SK-N-SH (cell line): Measurements from ENCODE around the gene PSMF1.

Source experiments
- CTCF ChIP-seq: fragments of 200-600 bp; sonication (generic); IDR thresholded peaks from 2 replicates; pipeline ENCODE4 v1.6.1; 2017; ENCODE audit warnings: antibody characterized with exemption, mild to moderate bottlenecking, moderate library complexity
- ELF1 ChIP-seq: IDR thresholded peaks from 2 replicates; pipeline ENCODE4 v1.4.0; 2012
- EZH2phosphoT487 ChIP-seq: fragments of 200-600 bp; sonication (generic); IDR thresholded peaks from 2 replicates; pipeline ENCODE4 v1.6.1; 2017; ENCODE audit warnings: low read depth, mixed run types, mild to moderate bottlenecking, antibody characterized with exemption, moderate library complexity, borderline replicate concordance
- MAX ChIP-seq: IDR thresholded peaks from 2 replicates; pipeline ENCODE4 v1.4.0; 2012; ENCODE audit warnings: low read depth
- PBX3 ChIP-seq: IDR thresholded peaks from 2 replicates; pipeline ENCODE4; 2012
- POLR2AphosphoS5 ChIP-seq: IDR thresholded peaks from 2 replicates; pipeline ENCODE4 v1.6.1; 2012; ENCODE audit warnings: low read depth, low read length
- RFX5 ChIP-seq: IDR thresholded peaks from 2 replicates; pipeline ENCODE4 v1.6.1; 2012; ENCODE audit warnings: mild to moderate bottlenecking, improper control_type of control experiment, low read length
- TCF12 ChIP-seq: IDR thresholded peaks from 2 replicates; pipeline ENCODE4 v1.4.0; 2012
- USF2 ChIP-seq: fragments of 150-350 bp; IDR thresholded peaks from 2 replicates; pipeline ENCODE4 v1.6.1; 2017; ENCODE audit warnings: antibody characterized with exemption, low read length, low read depth, borderline replicate concordance

GRCh38 chr20:1165521-1165920 lies 47.1 kb downstream of the PSMF1 start:
- TF ChIP-seq USF2 (no peak), POLR2AphosphoS5 (no peak), PBX3 (no peak), ELF1 (no peak), EZH2phosphoT487 (no peak), CTCF (no peak), MAX (no peak), TCF12 (no peak), RFX5 (no peak)
